Esophagus muscularis mucosa (tissue), 4 donors: Measurements from ENCODE around the gene NPY5R. TPM values are rescaled to one million over a fixed set of nuclear protein-coding genes. Genes with fewer than 3 reads are reported as not detected.

Experiments used
- DNase-seq: peaks from one replicate; pipeline ENCODE4 v3.0.0-alpha.2; 2017; ENCODE audit errors: extremely low spot score
- H3K27ac ChIP-seq, 4 donors: fragments of 200-600 bp; sonication (generic); replicated peaks in 1 of 4; 1 replicate in 3 of 4; 2 replicates in 1 of 4; pipeline ENCODE4 v1.5.1; 2016 to 2019; ENCODE audit warnings: mild to moderate bottlenecking in 1 of 4
- H3K27me3 ChIP-seq, 4 donors: fragments of 200-600 bp; sonication (generic); one replicate each; pipeline versions ENCODE4 v1.5.1 to v1.6.0; 2016 to 2019
- H3K36me3 ChIP-seq, 4 donors: fragments of 200-600 bp; sonication (generic); one replicate each; pipeline ENCODE4 v1.5.1; 2016 to 2019
- H3K4me1 ChIP-seq, 4 donors: fragments of 200-600 bp; sonication (generic); one replicate each; pipeline ENCODE4 v1.5.1; 2016 to 2019
- H3K4me3 ChIP-seq, 4 donors: fragments of 200-600 bp; sonication (generic); 1 replicate in 2 of 4; 2 replicates in 2 of 4; pipeline ENCODE4 v1.5.1; 2016 to 2019; ENCODE audit warnings: mild to moderate bottlenecking in 4 of 4, moderate library complexity in 1 of 4
- H3K9me3 ChIP-seq, 4 donors: fragments of 200-600 bp; sonication (generic); 1 replicate in 3 of 4; 2 replicates in 1 of 4; pipeline ENCODE4 v1.5.1; 2016 to 2019
- CTCF ChIP-seq, 3 experiments: fragments of 200-600 bp in 2 of 3; fragments of 450-650 bp in 1 of 3; sonication (generic) in 2 of 3; IDR thresholded peaks; one replicate each; pipeline ENCODE4 v1.5.1; 2017 to 2019; ENCODE audit warnings: antibody characterized with exemption in 3 of 3, mild to moderate bottlenecking in 2 of 3, moderate library complexity in 1 of 3
- EP300 ChIP-seq: sonication (generic); formaldehyde crosslinking; IDR thresholded peaks from one replicate; pipeline ENCODE4 v1.6.1; 2017; ENCODE audit warnings: antibody characterized with exemption
- POLR2A ChIP-seq: fragments of 450-650 bp; IDR thresholded peaks from one replicate; pipeline ENCODE4 v1.6.1; 2017; ENCODE audit warnings: antibody characterized with exemption, moderate library complexity, mild to moderate bottlenecking, low read depth
- POLR2AphosphoS5 ChIP-seq, 2 donors: sonication (generic); formaldehyde crosslinking; IDR thresholded peaks; one replicate each; pipeline ENCODE4 v1.6.1; 2017; ENCODE audit warnings: antibody characterized with exemption in 2 of 2
- WGBS: methylation state at CpG from one replicate; pipeline ENCODE4 v1.1.5; 2018; 5-methylcytosine and 5-hydroxymethylcytosine counted together
- intact Hi-C: fragments of 100-400 bp; cut with DNase I; formaldehyde crosslinking; loops from one replicate; pipeline ENCODE4 v1.15.1; 2023
- total RNA-seq, 4 donors: library from RNA; depleted of rRNA; stranded (reverse); fragments of >200 nt; gene quantifications; one replicate each; pipeline versions ENCODE4 v1.1.0 to v1.2.1, GENCODE V29; 2016

NPY5R gene
- total RNA-seq, 4 donors from 2014 or later = 0.34 to 0.83 (median 0.39) TPM; not detected in 1

GRCh38 chr4:163400911-163401310 is 57.2 kb downstream of the NPY5R start:
- Histone ChIP-seq H3K4me1 (no peaks in the 10 kb centered on the region), H3K27me3 (no peaks in the 10 kb centered on the region), H3K36me3 (no peaks in the 10 kb centered on the region), H3K27ac (no peak overlapping the region), H3K9me3 (no peaks in the 10 kb centered on the region), H3K4me3 (no peak overlapping the region)
- TF ChIP-seq POLR2AphosphoS5 (IDR thresholded peaks at IDR 0.05) = no peak
- no peak for TF ChIP-seq EP300
- TF ChIP-seq CTCF (IDR thresholded peaks at IDR 0.05) = no peak
- no peak for TF ChIP-seq POLR2A
- DNase-seq = no peak
- WGBS = 36% methylated on average over 4 of the region's 4 CpGs
- intact Hi-C loops = no loop called here

Other genes starting within 250 kb of the NPY5R start
- gene NAF1, start 177.0 kb upstream of the NPY5R start, total RNA-seq = 10 to 100 TPM; 20.5 to 26.6 (median 22.4) TPM
- gene NPY1R, start 11.3 kb upstream of the NPY5R start, total RNA-seq = 1 to 10 TPM; 1.2 to 4.8 (median 2.3) TPM
- not detected for gene TKTL2, start 129.9 kb downstream of the NPY5R start, total RNA-seq
- gene TMA16, start 150.8 kb downstream of the NPY5R start, total RNA-seq = 10 to 100 TPM; 11.2 to 21.9 (median 16.6) TPM